OCI-LY1 (cell line): ENCODE results near the gene UACA.

Source experiments
- H2AFZ ChIP-seq: fragments of 200-600 bp; sonication (generic), shearing (Covaris generic); 2 replicates; pipeline ENCODE4 v1.6.0; 2014; ENCODE audit warnings: antibody characterized with exemption, mild to moderate bottlenecking, low read length
- H3F3A ChIP-seq: fragments of 200-600 bp; sonication (generic), shearing (Covaris generic); 2 replicates; pipeline ENCODE4 v1.6.0; 2014; ENCODE audit warnings: mild to moderate bottlenecking, antibody characterized with exemption, low read length, moderate library complexity; ENCODE audit not compliant: insufficient read depth
- H3K27ac ChIP-seq: fragments of 200-600 bp; sonication (generic); 2 replicates; pipeline ENCODE4 v1.5.1; 2014; ENCODE audit warnings: low read length, mixed run types, mild to moderate bottlenecking, low read depth; ENCODE audit not compliant: poor library complexity, severe bottlenecking
- H3K27me3 ChIP-seq: fragments of 200-600 bp; sonication (generic); 2 replicates; pipeline ENCODE4 v1.6.0; 2014; ENCODE audit warnings: antibody characterized with exemption, mild to moderate bottlenecking, low read length, moderate library complexity; ENCODE audit not compliant: insufficient read depth
- H3K36me3 ChIP-seq: fragments of 200-600 bp; sonication (generic); 2 replicates; pipeline ENCODE4 v1.6.1; 2014; ENCODE audit warnings: mild to moderate bottlenecking, antibody characterized with exemption, low read length, moderate library complexity, mixed read lengths; ENCODE audit not compliant: insufficient read depth
- H3K4me1 ChIP-seq: fragments of 200-600 bp; sonication (generic); 2 replicates; pipeline ENCODE4 v1.5.1; 2014; ENCODE audit warnings: mild to moderate bottlenecking, low read length, moderate library complexity; ENCODE audit not compliant: insufficient read depth, severe bottlenecking
- H3K4me2 ChIP-seq: fragments of 200-600 bp; sonication (generic), shearing (Covaris generic); 2 replicates; pipeline ENCODE4 v1.6.1; 2014; ENCODE audit warnings: low read length
- H3K4me3 ChIP-seq: fragments of 200-600 bp; sonication (generic); 2 replicates; pipeline ENCODE4 v1.5.1; 2014; ENCODE audit warnings: low read length, low read depth, mild to moderate bottlenecking, mixed read lengths; ENCODE audit not compliant: poor library complexity, severe bottlenecking
- H3K79me2 ChIP-seq: fragments of 200-600 bp; shearing (Covaris generic); 2 replicates; pipeline ENCODE4 v1.6.1; 2016; ENCODE audit warnings: mixed run types, low read length, mixed read lengths; ENCODE audit not compliant: insufficient read depth
- H3K9ac ChIP-seq: fragments of 200-600 bp; sonication (generic), shearing (Covaris generic); 2 replicates; pipeline ENCODE4 v1.6.1; 2014; ENCODE audit warnings: mild to moderate bottlenecking, low read length, mixed read lengths
- H3K9me2 ChIP-seq: fragments of 200-600 bp; sonication (generic), shearing (Covaris generic); 2 replicates; pipeline ENCODE4 v1.6.1; 2014; ENCODE audit warnings: low read depth, mild to moderate bottlenecking, low read length, mixed read lengths
- H3K9me3 ChIP-seq: fragments of 200-600 bp; shearing (Covaris generic); 2 replicates; pipeline ENCODE4 v1.6.1; 2014; ENCODE audit warnings: low read length, mixed read lengths
- H4K20me1 ChIP-seq: fragments of 200-600 bp; sonication (generic), shearing (Covaris generic); 2 replicates; pipeline ENCODE4 v1.6.0; 2016; ENCODE audit warnings: mild to moderate bottlenecking, low read length; ENCODE audit not compliant: insufficient read depth
- CTCF ChIP-seq: fragments of 200-600 bp; sonication (generic), shearing (Covaris generic); IDR thresholded peaks from 2 replicates; pipeline ENCODE4 v1.5.1; 2017; ENCODE audit warnings: mild to moderate bottlenecking, antibody characterized with exemption, low read length, moderate library complexity, mixed read lengths
- EZH2 ChIP-seq: fragments of 200-600 bp; sonication (generic), shearing (Covaris generic); IDR thresholded peaks from 2 replicates; pipeline ENCODE4 v1.8.0; 2017; ENCODE audit warnings: borderline replicate concordance, mixed run types, mild to moderate bottlenecking, antibody characterized with exemption, low read length, moderate library complexity, mixed read lengths

Gene UACA

GRCh38 chr15:70698836-70699390 is 64.4 kb downstream of the UACA start:
- no peaks in the 10 kb centered on the region for H3K4me1 ChIP-seq
- H3K4me2 ChIP-seq: no peak overlapping the region
- no peaks in the 10 kb centered on the region for H3K79me2 ChIP-seq
- no peaks in the 10 kb centered on the region for H4K20me1 ChIP-seq
- H3K9ac ChIP-seq: no peak overlapping the region
- H3K36me3 ChIP-seq: no peaks in the 10 kb centered on the region
- no peaks in the 10 kb centered on the region for H3F3A ChIP-seq
- no peaks in the 10 kb centered on the region for H3K9me3 ChIP-seq
- no peaks in the 10 kb centered on the region for H3K9me2 ChIP-seq
- H3K27ac ChIP-seq: no peak overlapping the region
- no peak overlapping the region for H3K4me3 ChIP-seq
- no peaks in the 10 kb centered on the region for H3K27me3 ChIP-seq
- no peak overlapping the region for H2AFZ ChIP-seq
- no peak for TF ChIP-seq CTCF
- TF ChIP-seq EZH2: no peak

GRCh38 chr15:70698426-70698825 is 64.9 kb downstream of the UACA start:
- Histone ChIP-seq H2AFZ (no peak overlapping the region), H3K9me2 (no peaks in the 10 kb centered on the region), H3K27ac (no peak overlapping the region), H3K27me3 (no peaks in the 10 kb centered on the region), H3K9ac (no peak overlapping the region), H3K9me3 (no peaks in the 10 kb centered on the region), H3K36me3 (no peaks in the 10 kb centered on the region), H4K20me1 (no peaks in the 10 kb centered on the region), H3F3A (no peaks in the 10 kb centered on the region), H3K79me2 (no peaks in the 10 kb centered on the region), H3K4me2 (no peak overlapping the region), H3K4me3 (no peak overlapping the region), H3K4me1 (no peaks in the 10 kb centered on the region)
- no peak for TF ChIP-seq CTCF
- no peak for TF ChIP-seq EZH2

- Histone ChIP-seq H2AFZ (no peak overlapping the region), H3K4me2 (no peak overlapping the region), H3K9ac (no peak overlapping the region), H3K27ac (no peak overlapping the region), H3K9me2 (no peaks in the 10 kb centered on the region), H3K9me3 (no peaks in the 10 kb centered on the region), H3K4me1 (no peaks in the 10 kb centered on the region), H3K36me3 (no peaks in the 10 kb centered on the region), H3K27me3 (no peaks in the 10 kb centered on the region), H4K20me1 (no peaks in the 10 kb centered on the region), H3K4me3 (no peak overlapping the region), H3F3A (no peaks in the 10 kb centered on the region), H3K79me2 (no peaks in the 10 kb centered on the region)
- TF ChIP-seq EZH2: no peak
Observed at GRCh38 chr15:70690491-70691276, 72.7 kb downstream of the UACA start.

DNA sequence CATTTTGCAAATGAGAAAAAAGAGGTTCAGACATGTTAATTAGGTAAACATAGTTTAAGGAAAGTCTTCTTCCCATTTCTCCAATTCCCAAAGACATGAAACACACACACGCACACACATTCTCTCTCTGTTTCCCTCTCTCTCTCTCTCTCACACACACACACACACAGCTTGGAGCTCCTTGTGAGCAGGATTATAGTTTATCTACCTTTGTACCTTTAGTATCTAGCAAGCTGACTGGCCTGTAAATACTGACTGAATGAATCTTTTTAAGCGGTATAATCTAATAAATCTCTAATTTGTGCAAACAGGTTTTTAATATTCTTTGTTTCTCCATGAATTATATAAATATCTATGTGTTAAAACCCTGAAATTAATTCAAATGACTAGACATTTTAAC is 73.3 kb downstream of the UACA start:
- Histone ChIP-seq H3K27me3 (no peaks in the 10 kb centered on the region), H3K79me2 (no peaks in the 10 kb centered on the region), H3K4me3 (no peak overlapping the region), H3K9me3 (no peaks in the 10 kb centered on the region), H2AFZ (no peak overlapping the region), H4K20me1 (no peaks in the 10 kb centered on the region), H3K4me1 (no peaks in the 10 kb centered on the region), H3K27ac (no peak overlapping the region), H3K36me3 (no peaks in the 10 kb centered on the region), H3F3A (no peaks in the 10 kb centered on the region), H3K9ac (no peak overlapping the region), H3K4me2 (no peak overlapping the region), H3K9me2 (no peaks in the 10 kb centered on the region)
- TF ChIP-seq CTCF (no peak), EZH2 (no peak)
